ENCODE results near the gene UBA5.

DNA sequence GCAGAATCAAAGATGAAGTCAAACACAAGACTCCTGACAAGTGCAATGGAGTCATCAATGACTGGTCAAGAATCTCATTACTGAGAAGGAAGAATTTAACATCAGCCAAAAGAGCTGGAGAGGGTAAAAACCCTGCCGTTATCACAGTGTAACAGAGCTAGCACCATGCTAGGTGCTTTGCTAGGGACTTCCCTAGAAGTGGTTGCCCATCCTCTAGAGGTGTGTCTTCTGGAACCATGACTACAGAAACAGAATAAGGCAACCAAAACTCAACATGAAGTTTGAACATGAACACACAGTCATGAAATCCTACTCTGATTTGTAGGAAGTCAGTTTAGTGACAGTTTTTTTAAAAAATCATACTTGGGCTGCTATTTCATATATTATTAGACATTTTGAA, 10.0 kb upstream of the UBA5 start:
- TF ChIP-seq EP300 (IDR thresholded peaks at IDR 0.05; ENCODE audit: borderline replicate concordance): no peak
- no peak for TF ChIP-seq USF1 (IDR thresholded peaks at IDR 0.05)
- no peak for TF ChIP-seq EGR1 (IDR thresholded peaks at IDR 0.05)
- TF ChIP-seq, protein P1, sequence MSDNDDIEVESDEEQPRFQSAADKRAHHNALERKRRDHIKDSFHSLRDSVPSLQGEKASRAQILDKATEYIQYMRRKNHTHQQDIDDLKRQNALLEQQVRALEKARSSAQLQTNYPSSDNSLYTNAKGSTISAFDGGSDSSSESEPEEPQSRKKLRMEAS (IDR thresholded peaks at IDR 0.05): no peak
